Bone marrow (tissue), 2 donors: ENCODE results near the gene RARRES2.

ENCODE experiments used
- DNase-seq, 2 donors: peaks; one replicate each; lab custom pipeline; 2025; lab: John Stamatoyannopoulos, UW

The RARRES2 gene

DNA sequence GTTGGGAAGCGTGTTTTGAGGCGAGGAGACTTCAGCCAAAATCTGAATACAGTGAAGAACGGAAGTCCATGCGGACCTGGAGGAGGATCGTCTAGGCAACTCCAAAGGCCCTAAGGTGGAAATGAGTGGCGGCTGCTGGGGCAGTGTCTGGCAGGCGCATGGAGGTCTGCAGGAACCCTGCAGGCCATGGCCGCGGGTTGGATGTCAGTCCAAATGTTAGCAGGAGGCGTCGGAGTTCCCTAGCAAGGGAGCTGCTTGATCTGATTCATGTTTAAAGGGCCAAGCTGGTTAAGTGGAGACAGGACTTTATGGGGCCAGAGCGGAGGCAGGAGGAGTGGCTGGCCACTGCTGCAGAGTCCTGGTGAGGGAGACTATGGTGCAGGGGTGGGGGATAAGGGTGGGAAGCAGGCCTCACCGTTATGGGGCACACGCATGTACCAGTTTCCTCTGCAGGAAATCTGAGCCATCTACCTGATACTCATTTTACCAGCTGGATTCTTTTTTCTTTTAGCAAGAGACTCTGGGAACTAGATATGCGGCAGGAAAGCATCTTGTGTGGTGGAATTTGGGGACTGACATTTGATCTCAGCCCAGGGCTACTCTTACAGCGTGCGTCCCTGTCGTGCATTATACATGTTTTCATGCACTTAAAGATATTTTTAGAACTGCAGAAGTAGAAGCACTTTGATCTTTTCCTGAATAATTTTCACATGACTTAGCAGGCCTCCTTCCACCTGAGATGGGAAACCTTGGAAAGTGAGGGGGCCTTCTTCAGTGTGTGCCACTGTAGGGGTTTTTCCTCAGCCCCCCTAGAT lies 20.6 kb upstream of the RARRES2 start:
- DNase-seq: no peak

DNA sequence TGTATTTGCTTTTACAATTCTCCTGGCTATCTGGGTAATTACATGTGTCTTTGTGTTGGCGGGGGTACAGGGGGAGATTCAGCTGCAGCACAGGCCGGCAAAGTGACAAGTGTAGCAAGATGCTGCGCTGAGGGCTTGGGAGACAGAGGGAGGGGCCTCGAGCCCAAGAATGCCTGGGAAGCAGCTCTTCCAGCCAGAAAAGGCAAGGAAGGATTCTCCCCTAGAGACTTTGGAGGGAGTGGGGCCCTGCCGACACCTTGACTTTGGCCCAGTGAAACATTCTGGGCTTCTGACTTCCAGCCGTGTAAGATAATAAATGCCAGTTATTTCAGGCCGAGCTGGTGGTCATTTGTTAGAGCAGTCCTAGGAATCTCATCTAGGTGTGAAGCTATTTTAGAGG lies 20.0 kb upstream of the RARRES2 start:
- no peak for DNase-seq

DNA sequence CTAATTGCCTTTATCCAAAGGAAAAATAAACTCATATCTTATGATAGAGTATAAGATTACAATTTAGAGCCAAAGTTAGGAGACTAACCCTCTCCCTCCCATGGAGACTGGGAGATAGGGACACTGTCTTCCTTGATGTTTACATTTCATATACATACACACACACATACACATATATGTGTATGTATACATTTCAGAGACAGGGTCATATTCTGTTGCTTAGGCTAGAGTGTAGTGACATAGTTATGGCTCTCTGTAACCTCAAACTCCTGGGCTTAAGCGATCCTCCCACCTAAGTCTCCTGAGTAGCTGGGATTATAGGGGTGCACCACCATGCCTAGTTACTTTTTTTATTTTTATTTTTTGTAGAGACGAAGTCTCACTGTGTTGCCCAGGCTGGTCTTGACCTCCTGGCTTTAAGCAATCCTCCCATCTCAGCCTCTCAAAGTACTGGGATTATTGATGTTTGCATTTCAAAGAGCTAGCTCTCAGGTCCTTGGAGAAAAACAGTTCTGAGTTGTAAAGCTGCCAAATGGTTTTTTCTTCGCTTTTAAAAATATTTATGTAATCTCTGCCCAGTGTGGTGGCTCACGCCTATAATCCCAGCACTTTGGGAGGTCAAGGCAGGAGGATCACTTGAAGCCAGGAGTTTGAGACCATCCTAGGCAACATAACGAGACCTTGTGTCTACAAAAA lies 19.1 kb upstream of the RARRES2 start:
- DNase-seq: no peak

DNA sequence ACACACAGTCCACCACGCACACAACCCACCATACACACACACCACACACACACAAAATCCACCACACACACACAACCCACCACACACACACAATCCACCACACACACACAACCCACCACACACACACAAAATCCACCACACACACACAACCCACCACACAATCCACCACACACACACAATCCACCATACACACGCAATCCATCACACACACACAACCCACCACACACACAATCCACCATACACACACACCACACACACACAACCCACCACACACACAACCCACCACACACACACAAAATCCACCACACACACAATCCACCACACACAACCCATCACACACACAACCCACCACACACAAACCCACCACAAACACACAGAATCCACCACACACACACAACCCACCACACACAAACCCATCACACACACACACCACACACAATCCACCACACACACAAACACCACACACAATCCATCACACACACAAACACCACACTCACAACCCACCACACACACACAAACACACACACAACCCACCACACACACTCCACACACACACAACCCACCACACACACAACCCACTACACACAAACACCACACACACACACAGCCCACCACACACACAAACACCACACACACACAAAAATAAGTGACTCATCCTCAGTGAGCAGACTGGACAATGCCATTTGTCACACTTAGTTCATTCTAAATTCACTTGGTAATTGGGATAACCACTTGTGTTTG lies 18.4 kb upstream of the RARRES2 start:
- no peak for DNase-seq

DNA sequence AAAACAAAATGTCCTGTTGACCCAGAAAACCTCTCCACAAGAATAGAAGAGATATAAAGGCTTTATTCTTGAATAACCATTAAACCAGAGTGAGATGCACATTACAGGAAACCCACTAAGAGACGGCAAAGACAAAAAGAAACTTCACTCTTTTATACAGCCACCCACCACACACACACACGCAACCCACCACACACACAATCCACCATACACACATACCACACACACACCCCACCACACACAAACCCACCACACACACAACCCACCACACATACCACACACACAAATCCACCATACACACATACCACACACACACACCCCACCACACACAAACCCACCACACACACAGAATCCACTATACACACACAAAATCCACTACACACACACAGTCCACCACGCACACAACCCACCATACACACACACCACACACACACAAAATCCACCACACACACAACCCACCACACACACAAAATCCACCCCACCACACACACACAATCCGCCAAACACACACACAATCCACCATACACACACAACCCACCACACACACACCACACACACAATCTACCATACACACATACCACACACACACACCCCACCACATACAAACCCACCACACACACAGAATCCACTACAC lies 17.7 kb upstream of the RARRES2 start:
- DNase-seq: no peak

DNA sequence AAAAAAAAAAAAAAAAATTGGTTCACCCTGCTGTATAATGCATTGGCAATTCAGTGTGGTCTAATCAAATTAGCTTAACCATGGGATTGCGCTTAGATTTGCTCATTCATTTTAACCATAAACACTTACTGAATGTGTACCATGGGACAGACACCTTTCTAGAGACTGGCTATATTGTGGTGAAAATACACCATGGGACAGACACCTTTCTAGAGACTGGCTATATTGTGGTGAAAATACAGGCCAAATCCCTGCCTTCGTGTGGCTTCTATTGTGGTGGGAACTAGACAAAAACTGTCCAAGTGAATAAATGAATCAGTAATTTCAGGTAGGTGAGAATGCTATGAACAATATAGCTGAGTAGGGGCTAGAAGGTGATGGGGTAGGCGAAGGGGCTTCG lies 17.0 kb upstream of the RARRES2 start:
- DNase-seq: no peak

DNA sequence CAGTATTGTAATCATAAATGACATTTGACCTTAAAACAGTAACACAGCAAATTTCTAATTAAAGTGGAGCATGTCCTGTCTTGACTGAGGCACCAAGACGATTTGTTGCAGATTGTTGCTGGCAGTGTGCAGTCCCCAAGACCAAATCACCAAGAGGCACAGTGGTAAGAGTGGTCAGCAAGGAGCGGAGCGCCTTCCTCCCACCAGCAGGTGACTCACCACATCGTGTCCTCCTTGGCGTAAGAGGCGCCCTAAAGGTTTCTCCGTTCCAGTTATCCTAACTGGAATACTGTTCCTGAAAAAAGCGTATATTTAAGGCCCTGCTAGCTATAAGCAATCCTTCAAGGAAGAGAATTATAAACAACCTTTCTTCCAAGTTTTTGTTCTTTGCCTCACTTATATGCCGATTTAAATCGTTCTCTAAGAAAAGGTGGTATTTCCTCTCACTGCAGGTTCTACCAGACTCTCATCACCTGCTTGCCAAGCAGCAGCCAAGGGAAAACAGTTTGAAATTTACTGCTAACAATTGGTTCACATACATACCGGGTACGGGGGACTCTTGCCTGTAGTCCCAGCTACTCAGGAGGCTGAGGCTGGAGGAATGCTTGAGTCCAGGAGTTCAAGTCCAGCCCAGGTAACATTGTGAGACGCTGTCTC lies 16.5 kb upstream of the RARRES2 start:
- no peak for DNase-seq

DNA sequence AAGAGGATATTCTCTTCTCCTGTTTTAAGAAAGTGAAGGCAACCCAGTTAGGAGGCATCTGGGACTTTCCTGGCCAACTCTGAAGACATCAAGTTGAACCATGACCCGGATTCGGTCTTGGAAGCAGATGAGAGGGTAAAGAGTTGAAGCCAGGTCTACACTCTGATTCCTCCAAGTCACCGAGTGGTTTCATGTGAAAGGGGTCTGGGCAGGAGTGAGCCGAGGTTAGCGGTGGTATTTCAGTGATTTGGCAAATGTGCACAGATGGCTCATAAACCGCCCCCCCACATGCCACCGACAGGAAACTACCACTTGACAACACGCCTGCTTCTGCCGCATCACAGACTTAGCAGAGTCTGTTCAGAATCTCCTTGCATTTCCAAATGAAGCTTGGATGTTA lies 15.8 kb upstream of the RARRES2 start:
- DNase-seq: peak in 1 of 2 donors; percentile 92

DNA sequence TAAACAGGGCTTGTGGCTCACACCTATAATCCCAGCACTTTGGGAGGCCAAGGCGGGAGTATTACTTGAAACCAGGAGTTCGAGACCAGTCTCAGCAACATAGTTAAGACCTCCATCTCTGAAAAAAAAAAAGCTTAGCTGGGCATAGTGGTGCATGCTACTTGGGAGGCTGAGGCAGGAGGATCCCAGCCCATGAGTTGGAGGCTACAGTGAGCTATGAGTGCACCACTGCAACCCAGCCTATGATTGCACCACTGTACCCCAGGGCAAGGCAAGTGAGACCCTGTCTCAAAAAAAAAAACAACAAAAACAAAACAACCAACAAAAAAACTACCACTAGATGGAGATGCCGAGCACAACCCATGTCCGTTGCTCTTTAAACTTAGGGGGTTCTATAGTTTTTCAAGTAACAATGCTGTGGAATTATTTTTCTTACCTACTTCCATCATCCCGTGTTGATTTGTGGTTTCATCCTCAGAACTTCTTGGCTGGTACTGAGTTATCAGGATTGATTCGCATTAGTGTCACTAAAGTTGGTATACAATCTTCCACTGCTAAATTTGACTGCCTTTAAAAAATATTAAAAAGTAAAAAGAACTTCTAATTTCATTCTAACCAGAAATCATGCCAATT lies 15.0 kb upstream of the RARRES2 start:
- DNase-seq: peak in 1 of 2 donors; percentile 56

- no peak for DNase-seq
These were observed 14.2 kb upstream of the RARRES2 start for GRCh38 chr7:150355666-150356059.

- DNase-seq: no peak
These were observed 10.3 kb upstream of the RARRES2 start for GRCh38 chr7:150351587-150352194.

DNA sequence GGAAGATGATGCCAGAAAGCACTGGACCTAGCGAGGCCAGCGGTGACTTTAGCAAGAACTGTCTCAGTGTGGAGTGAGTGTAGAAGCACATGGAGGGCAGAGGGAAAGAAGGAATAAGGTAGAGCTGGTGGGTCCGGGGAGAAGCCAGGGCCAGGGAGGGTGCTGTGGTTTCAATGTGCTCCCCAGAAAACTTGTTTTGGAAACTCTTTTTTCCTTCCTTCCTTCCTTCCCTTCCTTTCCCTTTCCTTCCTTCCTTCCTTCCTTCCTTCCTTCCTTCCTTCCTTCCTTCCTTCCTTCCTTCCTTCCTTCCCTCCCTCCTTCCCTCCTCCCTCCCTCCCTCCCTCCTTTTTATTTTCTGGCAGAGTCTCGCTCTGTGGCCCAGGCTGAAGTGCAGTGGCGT lies 5.5 kb upstream of the RARRES2 start:
- DNase-seq: no peak

- DNase-seq: no peak
These were observed 3.6 kb upstream of the RARRES2 start for GRCh38 chr7:150345012-150345411.

DNA sequence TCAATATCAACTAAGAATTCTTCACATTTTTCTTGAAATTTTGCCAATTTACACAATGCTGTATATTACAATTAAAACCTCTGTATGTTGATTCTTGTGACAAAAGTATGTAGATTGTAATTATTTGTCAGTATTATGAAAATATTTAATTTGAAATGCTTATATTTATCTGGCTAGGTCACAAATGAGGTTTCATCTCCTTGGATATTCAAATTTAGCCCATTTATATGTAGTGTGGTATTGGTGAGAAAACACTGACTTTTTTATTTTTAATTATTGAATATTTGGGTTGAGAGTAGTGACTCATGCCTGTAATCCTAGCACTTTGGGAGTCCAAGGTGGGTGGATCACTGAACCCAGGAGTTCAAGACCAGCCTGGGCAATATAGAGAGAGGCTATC lies 2.9 kb upstream of the RARRES2 start:
- DNase-seq: no peak

DNA sequence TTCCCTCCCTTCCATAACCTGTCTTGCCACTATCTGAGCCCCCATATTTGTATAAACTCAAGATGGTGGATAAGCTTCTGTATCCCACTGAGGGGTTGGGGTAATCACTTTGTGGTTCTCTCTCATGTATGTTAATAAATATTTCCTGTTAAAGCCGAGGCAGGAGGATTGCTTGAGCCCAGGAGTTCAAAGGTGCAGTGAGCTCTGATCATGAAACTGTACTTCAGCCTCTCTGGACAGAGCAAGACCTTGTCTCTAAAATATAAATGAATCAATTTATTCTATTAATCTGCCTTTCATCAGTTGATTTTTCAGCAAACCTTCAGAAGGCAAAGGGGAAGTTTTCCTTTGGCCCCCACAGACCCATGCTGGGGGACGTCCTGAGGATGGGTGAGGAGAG lies 1.8 kb upstream of the RARRES2 start:
- no peak for DNase-seq

GRCh38 chr7:150342121-150342408 lies 636 bp upstream of the RARRES2 start:
- DNase-seq: no peak

DNA sequence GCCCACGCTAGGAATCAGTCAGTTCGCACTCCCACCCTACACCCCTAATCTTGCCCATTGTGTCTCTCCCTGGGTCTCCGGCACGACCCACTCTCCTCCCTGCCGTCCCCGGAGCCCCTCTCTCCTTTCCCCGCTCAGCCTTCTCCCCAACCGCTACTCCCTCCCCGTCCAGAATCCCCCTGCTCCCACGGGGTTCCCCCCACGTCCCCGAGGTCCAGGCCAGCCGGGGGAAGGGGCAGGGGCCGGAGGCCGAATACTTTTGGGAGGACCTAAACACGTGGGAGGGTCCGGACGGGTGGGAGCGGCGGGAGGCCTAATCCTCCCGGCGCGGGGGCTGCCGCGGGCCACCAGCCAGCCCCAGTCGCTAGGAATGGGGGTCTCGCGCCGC lies 560 bp downstream of the RARRES2 start:
- no peak for DNase-seq

GRCh38 chr7:150340024-150340749 lies 1.2 kb downstream of the RARRES2 start:
- no peak for DNase-seq

GRCh38 chr7:150339409-150339809 lies 2.0 kb downstream of the RARRES2 start:
- no peak for DNase-seq

DNA sequence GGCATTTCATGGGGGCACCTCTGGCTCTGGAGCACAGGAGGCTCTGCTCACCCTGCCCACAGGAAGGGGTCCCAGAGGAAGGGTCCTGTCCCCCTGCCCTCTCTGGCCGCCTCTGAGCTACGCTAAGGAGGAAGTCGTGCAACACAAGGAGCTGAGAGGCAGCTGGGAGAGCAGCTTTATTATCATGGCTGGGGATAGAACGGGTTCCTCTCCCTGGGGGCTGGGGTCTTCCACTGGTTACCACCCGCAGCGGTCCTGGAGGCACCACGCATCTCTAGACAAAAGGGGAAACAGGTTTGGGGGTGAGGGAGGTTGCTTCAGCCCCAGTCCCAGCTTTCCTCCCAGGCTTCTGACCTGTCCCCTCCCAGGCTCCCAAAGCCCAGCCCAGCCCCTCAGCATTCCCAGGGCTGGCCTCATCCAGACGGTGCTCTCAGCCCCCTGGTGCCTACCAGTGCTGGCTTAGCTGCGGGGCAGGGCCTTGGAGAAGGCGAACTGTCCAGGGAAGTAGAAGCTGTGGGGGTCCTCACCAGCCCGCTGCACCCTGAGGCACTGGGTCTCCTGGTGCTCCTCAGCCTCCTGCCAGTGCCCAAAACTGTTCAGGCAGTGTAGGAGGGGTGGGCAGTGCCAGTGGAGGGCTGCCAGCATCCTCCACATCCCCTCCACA lies 3.1 kb downstream of the RARRES2 start:
- DNase-seq: no peak
